Measurements from ENCODE around the gene PDE7B. TPM values are rescaled to one million over a fixed set of nuclear protein-coding genes. Genes with fewer than 3 reads are reported as not detected.

Gene PDE7B
- total and polyA plus RNA-seq, 2 of the 13 experiments (the other 11 are each of a cell fraction or from before 2014, with no cell fraction given) = not detected

DNA sequence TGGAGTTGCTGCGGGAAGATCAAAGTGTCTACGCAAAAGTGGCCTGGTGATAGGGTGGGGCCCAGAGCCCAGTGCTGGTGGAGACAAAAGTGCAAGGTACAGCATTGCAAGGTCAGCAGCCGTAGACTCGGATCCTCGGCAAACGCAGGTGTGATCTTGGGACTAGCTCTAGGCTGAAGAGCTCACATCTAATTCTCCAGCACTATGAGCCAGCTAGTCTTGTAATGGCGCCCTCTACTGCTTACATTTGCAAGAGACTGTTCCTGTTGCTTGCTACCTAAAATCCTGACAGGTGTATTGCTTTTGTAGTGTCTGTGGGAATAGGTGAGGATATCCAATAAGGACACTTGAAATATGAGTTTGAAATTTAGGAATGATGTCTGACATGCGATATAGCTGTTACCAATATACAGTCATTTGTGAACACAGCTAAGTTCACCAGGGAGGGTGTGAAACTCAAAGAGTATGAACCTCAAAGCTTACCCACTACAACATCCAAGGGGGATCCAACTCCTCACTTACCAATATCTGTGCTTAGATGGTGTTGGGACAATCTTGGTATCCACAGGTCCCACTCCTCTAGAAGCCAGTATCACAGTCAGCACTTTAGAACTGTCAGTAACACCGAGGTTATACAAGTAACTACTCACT lies 58.4 kb downstream of the PDE7B start (continued):
- no peak for TF ChIP-seq ZBTB8A (CRISPR knock-in tag; IDR thresholded peaks at IDR 0.05; ENCODE audit: borderline replicate concordance, low read depth)
- TF ChIP-seq HNRNPH1 (optimal IDR thresholded peaks at IDR 0.05; ENCODE audit: low read depth, low read length) = no peak
- TF ChIP-seq, protein P1, sequence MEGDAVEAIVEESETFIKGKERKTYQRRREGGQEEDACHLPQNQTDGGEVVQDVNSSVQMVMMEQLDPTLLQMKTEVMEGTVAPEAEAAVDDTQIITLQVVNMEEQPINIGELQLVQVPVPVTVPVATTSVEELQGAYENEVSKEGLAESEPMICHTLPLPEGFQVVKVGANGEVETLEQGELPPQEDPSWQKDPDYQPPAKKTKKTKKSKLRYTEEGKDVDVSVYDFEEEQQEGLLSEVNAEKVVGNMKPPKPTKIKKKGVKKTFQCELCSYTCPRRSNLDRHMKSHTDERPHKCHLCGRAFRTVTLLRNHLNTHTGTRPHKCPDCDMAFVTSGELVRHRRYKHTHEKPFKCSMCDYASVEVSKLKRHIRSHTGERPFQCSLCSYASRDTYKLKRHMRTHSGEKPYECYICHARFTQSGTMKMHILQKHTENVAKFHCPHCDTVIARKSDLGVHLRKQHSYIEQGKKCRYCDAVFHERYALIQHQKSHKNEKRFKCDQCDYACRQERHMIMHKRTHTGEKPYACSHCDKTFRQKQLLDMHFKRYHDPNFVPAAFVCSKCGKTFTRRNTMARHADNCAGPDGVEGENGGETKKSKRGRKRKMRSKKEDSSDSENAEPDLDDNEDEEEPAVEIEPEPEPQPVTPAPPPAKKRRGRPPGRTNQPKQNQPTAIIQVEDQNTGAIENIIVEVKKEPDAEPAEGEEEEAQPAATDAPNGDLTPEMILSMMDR (CRISPR knock-in tag; IDR thresholded peaks at IDR 0.05) = peak; percentile 81
- TF ChIP-seq KLF6 (CRISPR knock-in tag; IDR thresholded peaks at IDR 0.05) = 0 out of 2 replicates have a peak, but pooled peaks have one; percentile 23
- TF ChIP-seq, protein P2, sequence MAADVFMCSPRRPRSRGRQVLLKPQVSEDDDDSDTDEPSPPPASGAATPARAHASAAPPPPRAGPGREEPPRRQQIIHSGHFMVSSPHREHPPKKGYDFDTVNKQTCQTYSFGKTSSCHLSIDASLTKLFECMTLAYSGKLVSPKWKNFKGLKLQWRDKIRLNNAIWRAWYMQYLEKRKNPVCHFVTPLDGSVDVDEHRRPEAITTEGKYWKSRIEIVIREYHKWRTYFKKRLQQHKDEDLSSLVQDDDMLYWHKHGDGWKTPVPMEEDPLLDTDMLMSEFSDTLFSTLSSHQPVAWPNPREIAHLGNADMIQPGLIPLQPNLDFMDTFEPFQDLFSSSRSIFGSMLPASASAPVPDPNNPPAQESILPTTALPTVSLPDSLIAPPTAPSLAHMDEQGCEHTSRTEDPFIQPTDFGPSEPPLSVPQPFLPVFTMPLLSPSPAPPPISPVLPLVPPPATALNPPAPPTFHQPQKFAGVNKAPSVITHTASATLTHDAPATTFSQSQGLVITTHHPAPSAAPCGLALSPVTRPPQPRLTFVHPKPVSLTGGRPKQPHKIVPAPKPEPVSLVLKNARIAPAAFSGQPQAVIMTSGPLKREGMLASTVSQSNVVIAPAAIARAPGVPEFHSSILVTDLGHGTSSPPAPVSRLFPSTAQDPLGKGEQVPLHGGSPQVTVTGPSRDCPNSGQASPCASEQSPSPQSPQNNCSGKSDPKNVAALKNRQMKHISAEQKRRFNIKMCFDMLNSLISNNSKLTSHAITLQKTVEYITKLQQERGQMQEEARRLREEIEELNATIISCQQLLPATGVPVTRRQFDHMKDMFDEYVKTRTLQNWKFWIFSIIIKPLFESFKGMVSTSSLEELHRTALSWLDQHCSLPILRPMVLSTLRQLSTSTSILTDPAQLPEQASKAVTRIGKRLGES (CRISPR knock-in tag; IDR thresholded peaks at IDR 0.05; ENCODE audit: borderline replicate concordance) = no peak
- TF ChIP-seq, protein P3, sequence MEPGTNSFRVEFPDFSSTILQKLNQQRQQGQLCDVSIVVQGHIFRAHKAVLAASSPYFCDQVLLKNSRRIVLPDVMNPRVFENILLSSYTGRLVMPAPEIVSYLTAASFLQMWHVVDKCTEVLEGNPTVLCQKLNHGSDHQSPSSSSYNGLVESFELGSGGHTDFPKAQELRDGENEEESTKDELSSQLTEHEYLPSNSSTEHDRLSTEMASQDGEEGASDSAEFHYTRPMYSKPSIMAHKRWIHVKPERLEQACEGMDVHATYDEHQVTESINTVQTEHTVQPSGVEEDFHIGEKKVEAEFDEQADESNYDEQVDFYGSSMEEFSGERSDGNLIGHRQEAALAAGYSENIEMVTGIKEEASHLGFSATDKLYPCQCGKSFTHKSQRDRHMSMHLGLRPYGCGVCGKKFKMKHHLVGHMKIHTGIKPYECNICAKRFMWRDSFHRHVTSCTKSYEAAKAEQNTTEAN (CRISPR knock-in tag; conservative IDR thresholded peaks at IDR 0.05) = no peak
- no peak for TF ChIP-seq RFX1 (IDR thresholded peaks at IDR 0.05)
- TF ChIP-seq, protein P4, sequence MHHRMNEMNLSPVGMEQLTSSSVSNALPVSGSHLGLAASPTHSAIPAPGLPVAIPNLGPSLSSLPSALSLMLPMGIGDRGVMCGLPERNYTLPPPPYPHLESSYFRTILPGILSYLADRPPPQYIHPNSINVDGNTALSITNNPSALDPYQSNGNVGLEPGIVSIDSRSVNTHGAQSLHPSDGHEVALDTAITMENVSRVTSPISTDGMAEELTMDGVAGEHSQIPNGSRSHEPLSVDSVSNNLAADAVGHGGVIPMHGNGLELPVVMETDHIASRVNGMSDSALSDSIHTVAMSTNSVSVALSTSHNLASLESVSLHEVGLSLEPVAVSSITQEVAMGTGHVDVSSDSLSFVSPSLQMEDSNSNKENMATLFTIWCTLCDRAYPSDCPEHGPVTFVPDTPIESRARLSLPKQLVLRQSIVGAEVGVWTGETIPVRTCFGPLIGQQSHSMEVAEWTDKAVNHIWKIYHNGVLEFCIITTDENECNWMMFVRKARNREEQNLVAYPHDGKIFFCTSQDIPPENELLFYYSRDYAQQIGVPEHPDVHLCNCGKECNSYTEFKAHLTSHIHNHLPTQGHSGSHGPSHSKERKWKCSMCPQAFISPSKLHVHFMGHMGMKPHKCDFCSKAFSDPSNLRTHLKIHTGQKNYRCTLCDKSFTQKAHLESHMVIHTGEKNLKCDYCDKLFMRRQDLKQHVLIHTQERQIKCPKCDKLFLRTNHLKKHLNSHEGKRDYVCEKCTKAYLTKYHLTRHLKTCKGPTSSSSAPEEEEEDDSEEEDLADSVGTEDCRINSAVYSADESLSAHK (CRISPR knock-in tag; IDR thresholded peaks at IDR 0.05; ENCODE audit: borderline replicate concordance) = no peak
- no peak for TF ChIP-seq ZNF484 (CRISPR knock-in tag; IDR thresholded peaks at IDR 0.05; ENCODE audit: borderline replicate concordance, low read depth)
- TF ChIP-seq TMF1 (CRISPR knock-in tag; IDR thresholded peaks at IDR 0.05; ENCODE audit: low read depth) = no peak
- no peak for TF ChIP-seq ZNF430 (CRISPR knock-in tag; IDR thresholded peaks at IDR 0.05)
- TF ChIP-seq, protein P5, sequence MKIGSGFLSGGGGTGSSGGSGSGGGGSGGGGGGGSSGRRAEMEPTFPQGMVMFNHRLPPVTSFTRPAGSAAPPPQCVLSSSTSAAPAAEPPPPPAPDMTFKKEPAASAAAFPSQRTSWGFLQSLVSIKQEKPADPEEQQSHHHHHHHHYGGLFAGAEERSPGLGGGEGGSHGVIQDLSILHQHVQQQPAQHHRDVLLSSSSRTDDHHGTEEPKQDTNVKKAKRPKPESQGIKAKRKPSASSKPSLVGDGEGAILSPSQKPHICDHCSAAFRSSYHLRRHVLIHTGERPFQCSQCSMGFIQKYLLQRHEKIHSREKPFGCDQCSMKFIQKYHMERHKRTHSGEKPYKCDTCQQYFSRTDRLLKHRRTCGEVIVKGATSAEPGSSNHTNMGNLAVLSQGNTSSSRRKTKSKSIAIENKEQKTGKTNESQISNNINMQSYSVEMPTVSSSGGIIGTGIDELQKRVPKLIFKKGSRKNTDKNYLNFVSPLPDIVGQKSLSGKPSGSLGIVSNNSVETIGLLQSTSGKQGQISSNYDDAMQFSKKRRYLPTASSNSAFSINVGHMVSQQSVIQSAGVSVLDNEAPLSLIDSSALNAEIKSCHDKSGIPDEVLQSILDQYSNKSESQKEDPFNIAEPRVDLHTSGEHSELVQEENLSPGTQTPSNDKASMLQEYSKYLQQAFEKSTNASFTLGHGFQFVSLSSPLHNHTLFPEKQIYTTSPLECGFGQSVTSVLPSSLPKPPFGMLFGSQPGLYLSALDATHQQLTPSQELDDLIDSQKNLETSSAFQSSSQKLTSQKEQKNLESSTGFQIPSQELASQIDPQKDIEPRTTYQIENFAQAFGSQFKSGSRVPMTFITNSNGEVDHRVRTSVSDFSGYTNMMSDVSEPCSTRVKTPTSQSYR (CRISPR knock-in tag; IDR thresholded peaks at IDR 0.05; ENCODE audit: borderline replicate concordance) = no peak
